Left ventricle myocardium inferior (tissue), 1 donor: ENCODE measurements around the gene SERINC3. TPM values are rescaled to one million over a fixed set of nuclear protein-coding genes. Genes with fewer than 3 reads are reported as not detected.

Experiments used
- DNase-seq: peaks from one replicate; pipeline ENCODE4 v3.0.0-alpha.2; 2020
- H3K27ac ChIP-seq: fragments of 200-600 bp; replicated peaks from 2 replicates; pipeline ENCODE4 v1.8.0; 2021
- H3K27me3 ChIP-seq: fragments of 200-600 bp; 2 replicates; pipeline ENCODE4 v1.8.0; 2021; ENCODE audit warnings: low read depth
- H3K36me3 ChIP-seq: fragments of 200-600 bp; 2 replicates; pipeline ENCODE4 v1.8.0; 2021
- H3K4me1 ChIP-seq: fragments of 200-600 bp; 2 replicates; pipeline ENCODE4 v1.8.0; 2021
- H3K4me3 ChIP-seq: fragments of 200-600 bp; 2 replicates; pipeline ENCODE4 v1.8.0; 2021; ENCODE audit warnings: mild to moderate bottlenecking, moderate library complexity
- H3K9me3 ChIP-seq: fragments of 200-600 bp; replicated peaks from 2 replicates; pipeline ENCODE4 v1.8.0; 2021
- intact Hi-C: fragments of 100-400 bp; cut with micrococcal nuclease; formaldehyde crosslinking; loops from one replicate; pipeline ENCODE4 v1.11.0; 2022
- total RNA-seq: library from RNA; stranded (reverse); fragmentation: NEBNext Ultra II Directional; extraction: Animal tissue kit (Norgen Biotek cat#: 25700); gene quantifications from one replicate; pipeline ENCODE4 v1.2.1, GENCODE V29; 2021
- TF ChIP-seq, protein P1 (sequence below): fragments of 200-600 bp; IDR thresholded peaks from 2 replicates; pipeline ENCODE4 v1.8.0; 2021; ENCODE audit warnings: antibody characterized with exemption, mild to moderate bottlenecking, borderline replicate concordance
- donor health status: DM: no; HTN: yes; CAD: no; lungs with severe emphysema.

The SERINC3 gene
- total RNA-seq, 1 donor from 2014 or later, result 88.4 TPM

DNA sequence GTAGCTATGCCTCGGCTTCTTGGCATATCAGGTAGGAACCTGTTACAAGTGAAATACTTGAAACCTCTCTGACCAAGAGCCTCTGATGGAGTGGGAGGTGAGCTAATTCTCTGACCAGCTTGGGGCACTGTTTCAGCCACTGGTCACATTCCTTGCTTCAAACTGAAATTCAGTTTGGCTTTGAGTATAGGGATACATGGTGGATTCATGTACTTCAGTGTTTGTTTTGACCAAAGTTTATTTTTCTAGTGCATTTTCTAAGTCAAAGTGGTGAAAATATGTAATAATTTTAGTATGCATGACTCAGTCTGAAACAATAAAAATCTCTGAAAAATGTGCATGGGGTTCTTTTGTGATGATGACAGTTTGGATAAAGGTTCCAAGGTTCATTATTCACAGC, 27.6 kb downstream of the SERINC3 start:
- Histone ChIP-seq H3K9me3 (no peaks in the 10 kb centered on the region), H3K27me3 (no peaks in the 10 kb centered on the region), H3K4me3 (no peak overlapping the region), H3K4me1 (peaks cover 8% of the 10 kb centered on the region), H3K27ac (no peak overlapping the region), H3K36me3 (peaks cover 98% of the 10 kb centered on the region)
- DNase-seq, result no peak
- TF ChIP-seq, protein P1, sequence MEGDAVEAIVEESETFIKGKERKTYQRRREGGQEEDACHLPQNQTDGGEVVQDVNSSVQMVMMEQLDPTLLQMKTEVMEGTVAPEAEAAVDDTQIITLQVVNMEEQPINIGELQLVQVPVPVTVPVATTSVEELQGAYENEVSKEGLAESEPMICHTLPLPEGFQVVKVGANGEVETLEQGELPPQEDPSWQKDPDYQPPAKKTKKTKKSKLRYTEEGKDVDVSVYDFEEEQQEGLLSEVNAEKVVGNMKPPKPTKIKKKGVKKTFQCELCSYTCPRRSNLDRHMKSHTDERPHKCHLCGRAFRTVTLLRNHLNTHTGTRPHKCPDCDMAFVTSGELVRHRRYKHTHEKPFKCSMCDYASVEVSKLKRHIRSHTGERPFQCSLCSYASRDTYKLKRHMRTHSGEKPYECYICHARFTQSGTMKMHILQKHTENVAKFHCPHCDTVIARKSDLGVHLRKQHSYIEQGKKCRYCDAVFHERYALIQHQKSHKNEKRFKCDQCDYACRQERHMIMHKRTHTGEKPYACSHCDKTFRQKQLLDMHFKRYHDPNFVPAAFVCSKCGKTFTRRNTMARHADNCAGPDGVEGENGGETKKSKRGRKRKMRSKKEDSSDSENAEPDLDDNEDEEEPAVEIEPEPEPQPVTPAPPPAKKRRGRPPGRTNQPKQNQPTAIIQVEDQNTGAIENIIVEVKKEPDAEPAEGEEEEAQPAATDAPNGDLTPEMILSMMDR, result no peak
- intact Hi-C loops, result no loop called here

DNA sequence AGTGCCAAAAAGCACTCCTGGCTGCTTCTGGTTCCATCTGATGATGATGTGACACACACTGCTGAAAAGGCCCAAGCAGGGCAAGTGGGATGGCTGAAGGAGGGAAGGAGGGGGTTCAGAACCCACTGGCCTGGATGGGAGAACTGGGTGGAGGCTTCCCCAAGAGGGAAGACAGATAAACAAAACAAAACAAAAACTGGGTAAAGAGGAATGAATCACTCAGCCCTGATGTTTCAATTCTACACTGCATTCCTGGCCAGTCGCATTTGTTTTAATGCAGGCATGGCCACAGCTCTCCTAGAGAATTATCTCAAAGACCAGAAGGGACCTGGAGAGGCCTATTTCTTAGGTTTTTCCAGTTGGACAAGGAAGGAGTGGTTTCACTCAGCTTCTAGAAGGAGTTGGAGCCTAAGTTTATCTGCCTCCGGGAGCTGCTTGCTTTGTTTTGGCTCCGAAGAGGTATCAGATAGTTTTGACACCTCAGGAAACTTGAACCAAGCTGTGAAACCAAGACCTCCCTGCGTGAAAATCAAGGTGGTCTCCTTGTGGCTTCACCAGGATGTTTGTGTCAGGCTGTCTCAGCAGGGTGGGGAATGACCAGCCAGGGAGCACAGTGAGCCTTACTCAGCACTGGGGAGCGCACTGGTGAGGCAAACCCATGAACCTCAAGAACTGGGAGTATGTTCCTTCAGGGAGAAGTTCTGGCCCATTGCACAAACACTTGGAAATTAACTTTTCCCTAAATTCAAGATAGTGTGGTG, 30.1 kb downstream of the SERINC3 start:
- no peak overlapping the region for H3K4me3 ChIP-seq
- DNase-seq, result no peak
- peak overlapping the region; percentile 32 for H3K27ac ChIP-seq
- no peaks in the 10 kb centered on the region for H3K9me3 ChIP-seq
- no peaks in the 10 kb centered on the region for H3K27me3 ChIP-seq
- TF ChIP-seq, protein P1, result no peak
- intact Hi-C loops, result no loop called here
- H3K4me1 ChIP-seq, result peaks cover 8% of the 10 kb centered on the region
- peaks cover 92% of the 10 kb centered on the region for H3K36me3 ChIP-seq

DNA sequence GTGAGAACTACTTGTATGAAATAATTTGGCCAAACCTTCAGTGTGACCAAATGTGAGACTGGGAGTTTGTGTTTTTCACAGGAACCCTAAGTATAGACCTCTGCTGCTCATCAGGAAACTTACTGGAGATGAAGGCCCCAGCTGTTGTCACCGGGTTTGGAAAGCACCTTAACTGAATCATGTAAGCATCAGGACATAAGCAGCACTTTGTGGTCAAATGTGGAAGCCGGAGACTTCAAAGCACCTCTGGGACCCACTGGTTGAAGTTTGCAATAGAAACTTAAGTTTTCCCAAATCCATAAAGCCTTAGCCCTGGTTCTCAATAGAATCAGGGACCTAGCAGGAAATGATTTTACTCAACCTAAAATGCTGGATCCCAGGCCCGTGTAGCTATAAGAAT, 31.9 kb downstream of the SERINC3 start:
- peaks cover 8% of the 10 kb centered on the region for H3K4me1 ChIP-seq
- TF ChIP-seq, protein P1, result no peak
- H3K27me3 ChIP-seq, result no peaks in the 10 kb centered on the region
- intact Hi-C loops, result no loop called here
- no peaks in the 10 kb centered on the region for H3K9me3 ChIP-seq
- H3K36me3 ChIP-seq, result peaks cover 74% of the 10 kb centered on the region
- H3K4me3 ChIP-seq, result no peak overlapping the region
- no peak for DNase-seq
- no peak overlapping the region for H3K27ac ChIP-seq

DNA sequence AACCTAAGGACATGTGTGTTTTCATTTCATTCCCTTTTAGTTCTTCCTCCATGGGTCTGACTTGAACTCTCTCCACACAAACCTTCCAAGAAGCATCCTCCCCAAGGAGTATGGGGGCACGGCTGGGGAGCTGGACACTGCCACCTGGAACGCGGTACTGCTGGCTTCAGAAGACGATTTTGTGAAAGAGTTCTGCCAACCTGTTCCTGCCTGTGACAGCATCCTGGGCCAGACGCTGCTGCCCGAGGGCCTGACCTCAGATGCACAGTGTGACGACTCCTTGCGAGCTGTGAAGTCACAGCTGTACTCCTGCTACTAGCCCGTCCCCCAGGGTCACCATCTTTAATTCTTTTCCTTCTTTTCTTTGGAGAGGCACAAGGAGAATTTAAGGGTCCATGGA, 32.6 kb downstream of the SERINC3 start:
- intact Hi-C loops, result no loop called here
- TF ChIP-seq, protein P1, result no peak
- H3K27me3 ChIP-seq, result no peaks in the 10 kb centered on the region
- H3K36me3 ChIP-seq, result peaks cover 74% of the 10 kb centered on the region
- no peak for DNase-seq
- H3K4me1 ChIP-seq, result peaks cover 8% of the 10 kb centered on the region
- H3K27ac ChIP-seq, result no peak overlapping the region
- H3K4me3 ChIP-seq, result no peak overlapping the region
- no peaks in the 10 kb centered on the region for H3K9me3 ChIP-seq

DNA sequence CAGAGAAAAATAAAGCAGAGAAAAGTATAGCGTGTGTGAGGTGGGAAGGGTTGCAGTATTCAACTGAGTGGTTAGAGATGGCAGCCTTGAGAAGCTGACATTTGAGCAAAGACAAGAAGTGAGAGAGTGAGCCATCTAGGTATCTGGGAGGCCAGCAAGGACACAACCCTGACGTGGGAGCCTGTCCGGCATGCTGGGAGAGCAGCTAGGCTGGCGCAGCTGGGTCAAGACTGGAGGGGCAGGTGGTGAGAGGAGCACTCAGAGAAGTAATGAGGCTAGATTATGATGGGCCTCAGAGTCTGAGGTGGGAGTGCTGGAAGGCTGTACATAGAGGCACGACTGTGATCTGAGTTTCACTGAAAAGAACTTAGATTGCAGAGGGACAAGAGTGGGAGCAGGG, 33.3 kb downstream of the SERINC3 start:
- H3K4me1 ChIP-seq, result peaks cover 8% of the 10 kb centered on the region
- H3K9me3 ChIP-seq, result no peaks in the 10 kb centered on the region
- H3K4me3 ChIP-seq, result no peak overlapping the region
- intact Hi-C loops, result no loop called here
- H3K27ac ChIP-seq, result no peak overlapping the region
- H3K27me3 ChIP-seq, result no peaks in the 10 kb centered on the region
- TF ChIP-seq, protein P1, result no peak
- DNase-seq, result no peak
- peaks cover 74% of the 10 kb centered on the region for H3K36me3 ChIP-seq
